WTC11 (cell line): ENCODE results near the gene COL18A1.

ENCODE experiments used
- CTCF ChIP-seq: fragments of 200-600 bp; IDR thresholded peaks from 2 replicates; pipeline ENCODE4 v1.8.0; 2022; ENCODE audit warnings: antibody characterized with exemption
- E2F5 ChIP-seq: sonication (generic); formaldehyde crosslinking; IDR thresholded peaks from 2 replicates; pipeline ENCODE4 v1.8.1; 2022; ENCODE audit warnings: mild to moderate bottlenecking, moderate library complexity, missing genetic modification reagents
- ETV6 ChIP-seq: sonication (generic); formaldehyde crosslinking; IDR thresholded peaks from 2 replicates; pipeline ENCODE4 v1.8.1; 2022; ENCODE audit warnings: mild to moderate bottlenecking, missing genetic modification reagents
- JAZF1 ChIP-seq: fragments of 250-450 bp; sonication (Bioruptor Pico); IDR thresholded peaks from 2 replicates; pipeline ENCODE4 v1.9.0; 2021; ENCODE audit warnings: moderate library complexity, mild to moderate bottlenecking, inconsistent platforms
- KAT7 ChIP-seq: sonication (generic); formaldehyde crosslinking; IDR thresholded peaks from 2 replicates; pipeline ENCODE4 v1.8.1; 2023; ENCODE audit warnings: missing genetic modification reagents, mild to moderate bottlenecking, borderline replicate concordance
- SMAD4 ChIP-seq: sonication (generic); formaldehyde crosslinking; IDR thresholded peaks from 2 replicates; pipeline ENCODE4 v1.8.0; 2022; ENCODE audit warnings: mild to moderate bottlenecking, missing genetic modification reagents
- SP1 ChIP-seq: sonication (generic); formaldehyde crosslinking; conservative IDR thresholded peaks from 2 replicates; pipeline ENCODE4 v1.8.1; 2022; ENCODE audit warnings: missing genetic modification reagents
- TEAD4 ChIP-seq: sonication (generic); formaldehyde crosslinking; IDR thresholded peaks from 2 replicates; pipeline ENCODE4 v1.8.0; 2022; ENCODE audit warnings: mild to moderate bottlenecking, missing genetic modification reagents
- ZNF121 ChIP-seq: sonication (generic); formaldehyde crosslinking; IDR thresholded peaks from 2 replicates; pipeline ENCODE4 v1.8.0; 2023; ENCODE audit warnings: missing genetic modification reagents
- ZNF232 ChIP-seq: sonication (generic); formaldehyde crosslinking; IDR thresholded peaks from 2 replicates; pipeline ENCODE4 v1.8.0; 2022; ENCODE audit warnings: mild to moderate bottlenecking, missing genetic modification reagents
- TF ChIP-seq, protein P1 (sequence below): sonication (generic); formaldehyde crosslinking; IDR thresholded peaks from 2 replicates; pipeline ENCODE4 v1.8.0; 2022; ENCODE audit warnings: mild to moderate bottlenecking, missing genetic modification reagents
- TF ChIP-seq, protein P2 (sequence below): sonication (generic); formaldehyde crosslinking; IDR thresholded peaks from 2 replicates; pipeline ENCODE4 v1.8.1; 2023; ENCODE audit warnings: mild to moderate bottlenecking, missing genetic modification reagents, moderate library complexity
- TF ChIP-seq, protein P3 (sequence below): fragments of 250-450 bp; sonication (Bioruptor Pico); IDR thresholded peaks from 2 replicates; pipeline ENCODE4 v2.1.2; 2022; ENCODE audit warnings: mild to moderate bottlenecking, moderate library complexity
- TF ChIP-seq, protein P4 (sequence below): sonication (generic); formaldehyde crosslinking; IDR thresholded peaks from 2 replicates; pipeline ENCODE4 v1.8.0; 2022; ENCODE audit warnings: mild to moderate bottlenecking, missing genetic modification reagents

- TF ChIP-seq CTCF = no peak
- TF ChIP-seq KAT7 = no peak
- TF ChIP-seq SP1 (CRISPR knock-in tag) = no peak
- TF ChIP-seq, protein P1, sequence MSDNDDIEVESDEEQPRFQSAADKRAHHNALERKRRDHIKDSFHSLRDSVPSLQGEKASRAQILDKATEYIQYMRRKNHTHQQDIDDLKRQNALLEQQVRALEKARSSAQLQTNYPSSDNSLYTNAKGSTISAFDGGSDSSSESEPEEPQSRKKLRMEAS (CRISPR knock-in tag) = no peak
- no peak for TF ChIP-seq E2F5 (CRISPR knock-in tag)
- TF ChIP-seq ZNF121 (CRISPR knock-in tag) = no peak
- no peak for TF ChIP-seq ETV6 (CRISPR knock-in tag)
- TF ChIP-seq, protein P2, sequence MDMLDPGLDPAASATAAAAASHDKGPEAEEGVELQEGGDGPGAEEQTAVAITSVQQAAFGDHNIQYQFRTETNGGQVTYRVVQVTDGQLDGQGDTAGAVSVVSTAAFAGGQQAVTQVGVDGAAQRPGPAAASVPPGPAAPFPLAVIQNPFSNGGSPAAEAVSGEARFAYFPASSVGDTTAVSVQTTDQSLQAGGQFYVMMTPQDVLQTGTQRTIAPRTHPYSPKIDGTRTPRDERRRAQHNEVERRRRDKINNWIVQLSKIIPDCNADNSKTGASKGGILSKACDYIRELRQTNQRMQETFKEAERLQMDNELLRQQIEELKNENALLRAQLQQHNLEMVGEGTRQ (CRISPR knock-in tag) = no peak
- TF ChIP-seq TEAD4 (CRISPR knock-in tag) = no peak
- no peak for TF ChIP-seq JAZF1 (CRISPR knock-in tag)
- TF ChIP-seq, protein P3, sequence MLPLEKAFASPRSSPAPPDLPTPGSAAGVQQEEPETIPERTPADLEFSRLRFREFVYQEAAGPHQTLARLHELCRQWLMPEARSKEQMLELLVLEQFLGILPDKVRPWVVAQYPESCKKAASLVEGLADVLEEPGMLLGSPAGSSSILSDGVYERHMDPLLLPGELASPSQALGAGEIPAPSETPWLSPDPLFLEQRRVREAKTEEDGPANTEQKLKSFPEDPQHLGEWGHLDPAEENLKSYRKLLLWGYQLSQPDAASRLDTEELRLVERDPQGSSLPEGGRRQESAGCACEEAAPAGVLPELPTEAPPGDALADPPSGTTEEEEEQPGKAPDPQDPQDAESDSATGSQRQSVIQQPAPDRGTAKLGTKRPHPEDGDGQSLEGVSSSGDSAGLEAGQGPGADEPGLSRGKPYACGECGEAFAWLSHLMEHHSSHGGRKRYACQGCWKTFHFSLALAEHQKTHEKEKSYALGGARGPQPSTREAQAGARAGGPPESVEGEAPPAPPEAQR (CRISPR knock-in tag) = no peak
- no peak for TF ChIP-seq ZNF232 (CRISPR knock-in tag)
- TF ChIP-seq SMAD4 (CRISPR knock-in tag) = no peak
- TF ChIP-seq, protein P4, sequence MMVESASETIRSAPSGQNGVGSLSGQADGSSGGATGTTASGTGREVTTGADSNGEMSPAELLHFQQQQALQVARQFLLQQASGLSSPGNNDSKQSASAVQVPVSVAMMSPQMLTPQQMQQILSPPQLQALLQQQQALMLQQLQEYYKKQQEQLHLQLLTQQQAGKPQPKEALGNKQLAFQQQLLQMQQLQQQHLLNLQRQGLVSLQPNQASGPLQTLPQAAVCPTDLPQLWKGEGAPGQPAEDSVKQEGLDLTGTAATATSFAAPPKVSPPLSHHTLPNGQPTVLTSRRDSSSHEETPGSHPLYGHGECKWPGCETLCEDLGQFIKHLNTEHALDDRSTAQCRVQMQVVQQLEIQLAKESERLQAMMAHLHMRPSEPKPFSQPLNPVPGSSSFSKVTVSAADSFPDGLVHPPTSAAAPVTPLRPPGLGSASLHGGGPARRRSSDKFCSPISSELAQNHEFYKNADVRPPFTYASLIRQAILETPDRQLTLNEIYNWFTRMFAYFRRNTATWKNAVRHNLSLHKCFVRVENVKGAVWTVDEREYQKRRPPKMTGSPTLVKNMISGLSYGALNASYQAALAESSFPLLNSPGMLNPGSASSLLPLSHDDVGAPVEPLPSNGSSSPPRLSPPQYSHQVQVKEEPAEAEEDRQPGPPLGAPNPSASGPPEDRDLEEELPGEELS (CRISPR knock-in tag) = no peak
Observed at GRCh38 chr21:45506836-45507522, 102.0 kb downstream of the COL18A1 start.
